Activated T-helper 17 cell treated with anti-CD3 and anti-CD28 coated beads, Interleukin-2, amount 50 U/mL, for 72 hours (primary cell): Measurements from ENCODE around the gene SLC7A10. TPM values are rescaled to one million over a fixed set of nuclear protein-coding genes. Genes with fewer than 3 reads are reported as not detected.

ENCODE experiments used
- ATAC-seq: fragments of 150-1000 bp; cut with Tn5 transposase; replicated peaks from 2 replicates; pipeline ENCODE4 v1.10.0; 2021; ENCODE audit warnings: mild to moderate bottlenecking, moderate library complexity
- H3K27ac Mint-ChIP-seq: one replicate; pipeline ENCODE4 v1.8.0; 2022; ENCODE audit warnings: mixed read lengths
- H3K27me3 Mint-ChIP-seq: one replicate; pipeline ENCODE4 v1.8.0; 2022; ENCODE audit warnings: mixed read lengths
- H3K36me3 Mint-ChIP-seq: one replicate; pipeline ENCODE4 v1.8.0; 2022; ENCODE audit warnings: low read depth, mild to moderate bottlenecking, mixed read lengths
- H3K4me1 Mint-ChIP-seq: one replicate; pipeline ENCODE4 v1.8.0; 2022; ENCODE audit warnings: mixed read lengths
- H3K4me3 Mint-ChIP-seq: one replicate; pipeline ENCODE4 v1.8.0; 2022; ENCODE audit warnings: mild to moderate bottlenecking, mixed read lengths
- H3K9me3 Mint-ChIP-seq: one replicate; pipeline ENCODE4 v1.8.0; 2022; ENCODE audit warnings: mixed read lengths
- total RNA-seq, 2 donors: library from RNA; stranded (reverse); gene quantifications; one replicate each; pipeline ENCODE4 v1.2.3, GENCODE V29; 2022

Gene SLC7A10
- not detected for total RNA-seq

DNA sequence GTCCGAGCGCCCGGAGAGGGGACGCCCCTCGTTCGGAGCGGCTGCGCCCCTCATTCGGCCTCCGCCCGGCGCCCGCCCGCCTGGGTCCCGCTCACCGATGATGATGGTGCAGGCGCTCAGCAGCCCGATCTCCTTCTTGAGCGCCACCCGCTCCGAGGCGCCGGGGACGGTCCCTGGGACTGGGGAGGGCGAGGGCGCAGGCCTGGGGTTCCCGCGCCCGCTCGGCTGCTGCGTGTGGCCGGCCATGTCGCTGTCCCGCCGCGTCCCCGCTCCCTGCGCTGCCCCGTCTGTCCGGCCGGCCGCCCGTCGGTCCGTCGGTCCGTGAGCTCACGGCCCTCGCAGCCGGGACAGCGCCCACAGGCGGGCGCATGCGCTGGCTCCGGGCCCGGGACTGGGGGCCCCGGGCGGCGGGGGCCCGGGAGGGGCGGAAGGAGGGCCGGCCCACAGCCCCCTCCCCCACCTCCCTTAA lies at the start of gene SLC7A10:
Gene SLC7A10 (minus strand): TSS at position 393 of the 469 bp plus-strand sequence. CDS start 147 bp downstream, at position 246.
- Mint-ChIP-seq H3K4me1 (peaks cover 3% of the 10 kb centered on the region), H3K36me3 (peaks cover 5% of the 10 kb centered on the region), H3K27me3 (peaks cover 57% of the 10 kb centered on the region), H3K4me3 (peak within 1 kb of the TSS; percentile 50), H3K27ac (no peak within 1 kb of the TSS), H3K9me3 (peaks cover 5% of the 10 kb centered on the region)
- no peak for ATAC-seq

DNA sequence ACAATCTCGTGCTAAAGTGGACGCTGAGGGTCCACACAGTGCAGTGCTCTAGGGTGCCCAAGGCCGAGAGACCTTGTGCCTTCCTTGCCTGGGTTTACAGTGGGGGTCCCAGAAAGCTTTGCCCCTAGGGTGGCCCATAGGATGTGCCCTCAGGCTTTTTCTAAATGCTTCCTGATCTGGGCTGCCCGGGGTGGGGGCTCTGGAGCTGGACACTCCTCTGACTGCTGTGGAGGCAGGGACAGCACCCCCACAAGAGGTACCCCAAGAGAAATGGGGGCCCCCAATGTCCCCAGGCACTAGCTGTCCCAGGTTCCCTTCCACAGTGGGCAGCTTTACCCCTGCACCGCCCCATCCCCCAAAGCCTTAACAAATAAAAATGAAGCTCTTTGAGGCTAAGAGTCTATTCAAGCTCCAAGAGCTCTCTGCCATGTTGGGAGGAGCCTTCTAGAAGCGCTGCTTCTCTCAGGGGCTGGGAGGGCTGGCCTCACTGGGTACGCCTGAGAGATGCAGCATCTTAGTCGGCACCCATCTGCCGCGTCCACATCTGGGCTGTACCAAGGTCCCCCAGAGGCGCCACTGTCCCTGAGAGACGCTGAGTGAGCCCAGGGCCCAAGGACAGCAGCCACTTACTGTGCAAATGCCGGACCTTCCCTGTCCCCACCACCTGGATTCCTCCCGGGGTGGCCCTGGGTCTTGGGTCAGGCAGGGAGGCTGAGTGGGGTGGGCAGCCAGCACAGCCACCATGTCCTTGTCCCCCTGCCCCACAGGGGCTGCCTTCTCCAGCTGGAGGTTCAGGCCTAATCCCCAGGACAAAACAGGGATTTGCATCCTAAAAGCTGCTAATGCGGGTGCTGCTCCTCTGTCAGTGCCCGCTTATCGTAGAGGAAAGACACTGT lies 49.3 kb upstream of the SLC7A10 start:
- Mint-ChIP-seq H3K36me3 (no peaks in the 10 kb centered on the region), H3K27me3 (no peaks in the 10 kb centered on the region), H3K4me1 (peaks cover 6% of the 10 kb centered on the region), H3K27ac (no peak overlapping the region), H3K9me3 (no peaks in the 10 kb centered on the region), H3K4me3 (no peak overlapping the region)
- no peak for ATAC-seq

DNA sequence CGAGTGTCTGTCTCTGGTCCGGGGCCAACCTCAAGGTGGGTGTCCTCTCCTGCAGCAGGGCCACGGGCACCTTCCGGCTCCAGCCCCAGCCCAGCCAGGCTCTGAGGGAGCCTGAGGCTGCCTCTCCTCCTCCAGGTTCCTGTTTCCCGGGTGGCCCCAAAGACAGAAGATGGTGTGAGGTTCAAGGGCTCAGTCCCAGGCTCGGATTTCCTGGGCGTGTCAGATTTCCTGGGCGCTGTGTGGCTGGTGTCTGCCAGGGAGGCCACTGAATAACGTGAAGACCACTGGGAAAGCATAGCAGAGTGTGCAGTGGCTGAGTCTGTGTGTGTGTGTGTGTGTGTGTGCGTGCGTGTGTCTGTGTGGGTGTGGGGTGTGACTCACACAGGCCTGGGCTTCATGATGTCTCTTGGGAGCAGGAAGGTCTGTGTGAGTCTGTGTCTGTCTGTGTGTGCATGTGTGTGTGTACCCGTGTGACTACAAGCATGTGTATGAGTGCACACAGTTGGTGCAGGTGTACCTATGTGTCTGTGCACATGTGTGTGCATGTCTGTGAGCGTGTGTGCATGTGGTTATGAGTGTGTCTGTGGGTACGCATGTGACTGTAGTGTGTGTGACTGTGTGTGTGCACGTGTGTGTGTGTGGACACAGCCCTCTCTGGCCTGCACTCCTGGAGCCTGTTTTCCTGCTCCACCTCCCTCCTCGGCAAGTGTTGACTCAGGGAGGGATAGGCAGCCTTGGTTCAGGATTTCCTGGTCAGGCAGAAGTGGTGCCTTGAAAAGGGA lies 48.4 kb upstream of the SLC7A10 start:
- Mint-ChIP-seq H3K27me3 (no peaks in the 10 kb centered on the region), H3K4me1 (peaks cover 6% of the 10 kb centered on the region), H3K27ac (peak overlapping the region; percentile 12), H3K4me3 (no peak overlapping the region), H3K36me3 (no peaks in the 10 kb centered on the region), H3K9me3 (no peaks in the 10 kb centered on the region)
- ATAC-seq = peak; percentile 82

DNA sequence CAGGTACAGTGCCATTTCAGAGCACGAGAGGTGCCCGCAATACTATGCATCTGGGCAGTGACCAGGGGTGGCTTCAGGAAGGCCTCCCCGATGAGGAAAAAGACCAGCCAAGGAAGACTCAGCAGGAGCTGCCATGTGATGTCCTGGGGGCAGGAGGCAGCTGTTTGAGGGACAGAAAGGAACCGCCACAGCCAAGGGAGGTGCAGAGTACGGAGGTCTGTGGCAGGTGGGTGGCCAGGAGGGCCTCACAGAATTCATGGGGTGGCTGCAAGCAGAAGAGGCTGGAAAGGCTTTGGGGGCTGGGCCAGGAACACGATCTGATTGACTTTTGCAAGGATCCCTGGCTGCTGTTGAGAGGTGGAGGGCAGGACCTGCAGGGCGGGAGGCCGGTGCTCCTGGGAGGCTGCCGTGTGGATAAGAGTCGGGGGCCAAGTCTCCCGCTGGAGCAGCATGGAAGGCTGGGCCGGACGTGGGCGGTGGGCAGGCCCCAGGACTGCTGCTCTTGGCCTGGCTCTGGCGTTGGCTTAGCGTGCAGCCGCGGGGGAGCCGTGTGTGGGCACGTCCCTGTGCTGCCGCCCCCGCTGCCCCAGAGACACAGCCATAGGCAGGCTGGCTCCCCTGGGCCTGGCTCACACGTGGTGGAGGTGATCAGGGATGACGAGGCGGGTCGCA lies 47.6 kb upstream of the SLC7A10 start:
- no peak overlapping the region for H3K4me3 Mint-ChIP-seq
- peaks cover 6% of the 10 kb centered on the region for H3K4me1 Mint-ChIP-seq
- no peak for ATAC-seq
- H3K9me3 Mint-ChIP-seq = no peaks in the 10 kb centered on the region
- no peaks in the 10 kb centered on the region for H3K36me3 Mint-ChIP-seq
- H3K27me3 Mint-ChIP-seq = no peaks in the 10 kb centered on the region
- H3K27ac Mint-ChIP-seq = no peak overlapping the region

DNA sequence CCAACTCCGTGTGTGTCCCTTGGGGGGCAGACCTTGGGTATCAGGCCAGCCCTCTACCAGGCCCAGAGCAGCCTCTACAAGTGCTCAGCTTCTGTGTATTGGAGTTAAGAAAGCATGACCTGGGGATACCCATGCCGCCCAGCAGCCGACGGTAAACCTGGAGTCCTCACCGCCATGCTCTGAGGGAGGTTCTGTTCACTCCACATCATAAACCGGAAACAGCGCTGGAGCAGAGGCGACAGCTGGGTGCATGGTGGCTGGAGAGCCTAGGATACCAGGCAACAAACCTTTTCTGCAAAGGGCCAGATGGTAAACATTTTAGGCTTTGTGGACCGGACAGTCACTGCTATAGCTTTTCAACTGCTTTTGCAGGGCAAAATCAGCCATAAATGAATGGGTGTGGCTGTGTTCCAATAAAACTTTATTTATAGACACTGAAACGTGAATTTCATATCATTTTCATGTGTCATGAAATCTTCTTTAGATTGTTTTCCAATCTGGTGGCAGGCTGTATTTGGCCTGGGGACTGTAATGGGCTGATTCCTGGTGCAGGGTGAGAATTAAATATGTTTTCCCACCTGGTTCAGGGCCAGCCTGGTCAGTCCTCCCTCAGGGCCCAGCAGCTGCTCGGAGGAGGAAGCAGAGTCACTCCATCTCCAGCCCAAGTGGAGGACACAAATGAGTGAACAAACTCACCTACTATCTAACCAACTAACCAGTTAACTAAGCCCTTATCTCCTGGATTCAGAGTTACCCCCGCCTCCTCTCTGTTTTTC lies 45.8 kb upstream of the SLC7A10 start:
- Mint-ChIP-seq H3K4me1 (peaks cover 6% of the 10 kb centered on the region), H3K36me3 (no peaks in the 10 kb centered on the region), H3K9me3 (no peaks in the 10 kb centered on the region), H3K27me3 (no peaks in the 10 kb centered on the region), H3K27ac (no peak overlapping the region), H3K4me3 (no peak overlapping the region)
- ATAC-seq = no peak

DNA sequence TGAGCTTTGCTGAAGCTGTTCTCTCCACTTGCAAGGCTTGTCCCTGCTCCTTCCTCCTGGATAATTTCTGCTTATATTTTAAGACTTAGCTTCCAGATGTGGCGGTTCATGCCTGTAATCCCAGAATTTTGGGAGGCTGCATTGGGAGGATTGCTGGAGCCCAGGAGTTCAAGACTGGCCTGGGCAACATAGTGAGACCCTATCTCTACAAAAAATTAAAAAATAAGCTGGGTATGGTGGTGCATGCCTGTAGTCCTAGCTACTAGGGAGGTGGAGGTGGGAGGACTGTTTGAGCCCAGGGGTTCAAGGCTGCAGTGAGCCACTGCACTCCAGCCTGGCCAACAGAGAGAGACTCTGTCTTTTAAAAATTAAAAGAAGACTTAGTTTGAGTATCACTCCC lies 45.1 kb upstream of the SLC7A10 start:
- Mint-ChIP-seq H3K27ac (no peak overlapping the region), H3K27me3 (no peaks in the 10 kb centered on the region), H3K9me3 (no peaks in the 10 kb centered on the region), H3K36me3 (no peaks in the 10 kb centered on the region), H3K4me3 (no peak overlapping the region), H3K4me1 (peaks cover 6% of the 10 kb centered on the region)
- ATAC-seq = no peak

DNA sequence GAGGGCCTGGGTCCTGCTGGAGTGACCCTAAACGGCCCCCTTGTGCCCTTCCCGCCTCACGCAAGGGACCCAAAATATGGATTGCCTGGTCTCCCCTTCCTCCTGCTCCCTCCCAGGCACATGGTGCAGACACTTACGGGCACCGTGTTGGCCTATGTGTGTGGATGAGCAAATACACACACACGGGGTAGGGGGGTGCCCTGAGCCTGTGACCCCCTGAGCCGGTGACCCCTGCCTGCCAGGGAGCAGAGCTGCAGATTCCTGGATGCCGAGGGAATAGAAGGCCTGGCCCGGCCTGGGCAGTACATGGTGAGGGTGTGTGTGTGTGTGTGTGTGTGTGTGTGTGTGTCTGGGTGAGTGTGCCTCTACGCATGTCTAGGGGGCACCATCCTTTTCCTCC lies 43.4 kb upstream of the SLC7A10 start:
- Mint-ChIP-seq H3K4me3 (no peak overlapping the region), H3K27me3 (no peaks in the 10 kb centered on the region), H3K9me3 (no peaks in the 10 kb centered on the region), H3K36me3 (no peaks in the 10 kb centered on the region), H3K4me1 (peaks cover 3% of the 10 kb centered on the region), H3K27ac (no peak overlapping the region)
- ATAC-seq = no peak

DNA sequence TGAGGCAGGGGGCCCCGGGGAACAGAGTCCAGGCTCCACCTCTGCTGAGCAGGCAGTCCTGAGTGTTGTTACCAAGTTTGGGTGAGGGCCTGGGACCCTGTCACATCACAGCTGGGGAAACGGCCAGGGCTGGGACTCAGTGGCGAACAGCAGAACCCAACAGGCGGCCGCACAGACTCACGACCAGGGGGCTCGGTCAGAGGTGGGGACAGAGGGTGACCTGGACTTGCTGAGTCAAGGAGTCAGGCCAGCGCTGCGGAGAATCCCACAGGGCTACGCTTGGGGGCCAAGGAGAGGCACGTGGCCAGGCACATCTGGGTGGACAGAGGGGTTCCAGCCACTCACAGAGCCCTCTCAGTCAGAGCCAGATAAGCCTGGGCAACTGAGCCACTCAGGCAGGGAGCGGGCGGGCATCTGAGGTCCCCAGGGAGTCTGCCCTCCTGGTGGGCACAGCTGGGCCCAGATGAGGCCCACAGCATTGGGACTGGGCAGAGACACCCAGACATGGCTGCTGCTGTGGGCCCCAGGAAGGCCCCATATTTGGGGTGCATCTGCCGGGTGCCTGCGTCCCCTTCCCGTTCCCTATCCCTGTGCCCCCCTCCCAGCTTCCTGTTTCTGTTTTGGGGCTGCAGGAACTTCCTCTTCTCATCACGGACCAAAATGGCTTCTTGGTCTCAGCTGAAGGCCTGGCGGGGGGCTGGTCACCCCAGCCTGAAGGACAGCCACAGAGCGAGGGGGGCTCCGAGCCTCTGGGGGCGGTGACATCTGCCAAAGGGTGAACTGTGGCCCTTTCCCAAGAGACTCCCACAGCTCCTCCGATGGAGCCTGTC lies 42.7 kb upstream of the SLC7A10 start:
- H3K36me3 Mint-ChIP-seq = no peaks in the 10 kb centered on the region
- no peaks in the 10 kb centered on the region for H3K9me3 Mint-ChIP-seq

DNA sequence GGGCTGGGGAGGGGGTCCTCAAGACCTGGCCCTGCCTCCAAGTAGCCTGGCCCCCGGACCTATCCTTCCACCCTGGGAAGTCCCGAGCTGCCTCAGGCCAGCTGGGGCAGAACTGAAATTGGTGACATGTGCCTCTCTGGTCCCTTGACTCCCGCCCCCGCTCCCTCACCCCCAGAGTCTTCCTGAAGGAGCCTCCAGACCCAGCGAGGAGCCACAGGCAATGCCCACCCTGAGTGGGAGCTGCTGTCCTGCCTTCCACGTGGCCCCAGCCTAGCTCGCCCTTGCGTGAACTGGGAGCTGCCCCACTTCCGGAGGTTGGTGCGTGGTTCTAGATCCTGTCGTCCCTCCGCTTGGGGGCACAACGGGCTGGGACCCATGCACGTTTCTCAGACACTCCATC lies 42.1 kb upstream of the SLC7A10 start:
- H3K9me3 Mint-ChIP-seq = no peaks in the 10 kb centered on the region
- no peaks in the 10 kb centered on the region for H3K4me1 Mint-ChIP-seq
- no peaks in the 10 kb centered on the region for H3K27me3 Mint-ChIP-seq
- H3K4me3 Mint-ChIP-seq = no peak overlapping the region
- H3K36me3 Mint-ChIP-seq = no peaks in the 10 kb centered on the region
- H3K27ac Mint-ChIP-seq = no peak overlapping the region
- ATAC-seq = no peak

More for the DNA sequence above, 42.7 kb upstream of the SLC7A10 start:
- Mint-ChIP-seq H3K27ac (no peak overlapping the region), H3K4me3 (no peak overlapping the region), H3K27me3 (no peaks in the 10 kb centered on the region), H3K4me1 (no peaks in the 10 kb centered on the region)
- no peak for ATAC-seq

DNA sequence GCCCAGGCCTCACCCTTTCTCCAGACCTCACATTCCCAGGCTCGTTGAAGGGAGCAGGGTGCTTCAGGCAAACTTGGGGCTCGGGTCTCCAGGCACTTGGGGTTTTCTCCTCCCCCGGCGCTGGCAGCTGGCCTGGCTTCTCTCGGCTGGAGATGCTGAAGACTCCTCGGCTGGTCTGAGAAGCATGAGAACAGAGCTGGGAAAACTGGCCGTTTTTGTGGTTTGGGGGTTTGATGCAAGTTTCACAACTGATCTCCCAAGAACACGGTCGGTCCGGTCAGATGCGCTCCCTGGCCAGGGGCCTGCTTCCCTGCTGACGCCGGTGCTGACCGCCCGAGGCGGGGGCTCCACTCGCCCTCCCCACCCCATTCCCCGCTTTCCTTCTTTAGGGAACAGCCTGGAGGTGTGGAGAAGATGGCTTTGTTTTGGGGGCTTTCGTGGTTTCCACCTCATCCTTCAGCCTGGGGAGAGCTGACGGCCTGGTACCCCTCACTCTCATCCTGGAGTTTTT lies 41.4 kb upstream of the SLC7A10 start:
- Mint-ChIP-seq H3K27ac (no peak overlapping the region), H3K4me3 (no peak overlapping the region), H3K36me3 (no peaks in the 10 kb centered on the region), H3K27me3 (peaks cover 2% of the 10 kb centered on the region), H3K4me1 (no peaks in the 10 kb centered on the region), H3K9me3 (no peaks in the 10 kb centered on the region)
- no peak for ATAC-seq

DNA sequence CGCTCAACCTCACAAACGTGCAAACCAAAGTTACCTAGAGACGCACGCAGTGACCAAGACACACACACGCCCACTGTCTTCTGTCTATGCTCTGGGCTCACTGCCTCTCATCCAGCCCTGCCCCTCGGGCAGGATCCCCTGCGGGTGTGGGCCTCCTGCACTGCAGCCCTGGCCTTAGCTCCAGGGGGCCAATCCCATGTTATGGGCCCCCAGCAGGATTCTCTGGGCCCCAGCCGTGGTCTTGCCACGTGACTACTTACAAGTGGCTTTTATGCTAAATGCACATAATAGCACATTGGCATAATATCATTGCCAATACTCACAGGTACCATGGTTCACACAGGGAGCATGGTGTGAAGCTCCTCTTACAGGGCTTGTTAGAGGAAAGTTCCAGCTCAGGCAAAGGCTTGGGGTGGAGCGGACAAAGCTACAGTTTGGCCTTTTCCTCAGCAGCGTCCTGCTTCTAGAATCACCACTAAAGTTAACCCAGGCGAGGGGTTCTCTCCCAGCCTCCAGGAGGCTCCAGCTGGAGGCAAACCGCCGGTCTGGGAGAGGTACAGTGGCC lies 39.3 kb upstream of the SLC7A10 start:
- Mint-ChIP-seq H3K4me1 (no peaks in the 10 kb centered on the region), H3K4me3 (no peak overlapping the region), H3K27ac (no peak overlapping the region), H3K27me3 (peaks cover 3% of the 10 kb centered on the region), H3K36me3 (no peaks in the 10 kb centered on the region), H3K9me3 (no peaks in the 10 kb centered on the region)
- no peak for ATAC-seq

DNA sequence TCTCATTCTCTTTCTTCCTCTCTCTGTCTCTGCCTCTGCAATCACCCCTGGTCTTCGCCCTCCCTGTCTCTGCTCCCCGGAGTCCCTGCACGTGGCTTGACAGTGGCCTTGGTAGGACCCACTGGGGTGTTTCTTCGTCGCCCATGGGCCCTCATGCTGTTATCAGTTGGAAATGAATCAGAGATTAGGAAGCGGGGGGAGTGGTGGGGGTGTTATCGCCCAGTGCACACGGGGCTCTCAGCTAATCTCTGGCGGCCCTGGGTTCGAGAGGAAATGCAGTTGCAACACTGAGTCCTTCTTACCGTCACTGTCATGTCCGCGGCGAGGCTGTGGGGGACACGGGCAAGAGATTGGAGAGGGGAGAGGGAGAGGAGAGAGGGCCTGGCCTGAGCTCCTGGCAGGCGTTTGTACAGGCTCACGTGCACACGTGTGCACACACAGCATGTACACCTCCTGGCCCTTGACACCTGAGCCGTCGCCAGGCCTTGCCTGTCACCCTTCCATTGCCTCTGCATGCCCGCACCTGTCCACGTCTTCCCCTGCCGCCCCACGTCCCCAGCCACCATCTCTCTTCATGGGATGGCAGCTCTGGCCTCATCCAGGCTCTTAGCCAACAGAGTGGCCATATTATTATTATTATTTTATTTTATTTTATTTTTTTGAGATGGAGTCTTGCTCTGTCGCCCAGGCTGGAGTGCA lies 37.8 kb upstream of the SLC7A10 start:
- Mint-ChIP-seq H3K4me1 (no peaks in the 10 kb centered on the region), H3K9me3 (peaks cover under 1% of the 10 kb centered on the region), H3K36me3 (no peaks in the 10 kb centered on the region), H3K27ac (no peak overlapping the region), H3K27me3 (peaks cover 6% of the 10 kb centered on the region), H3K4me3 (no peak overlapping the region)
- ATAC-seq = no peak
